ENCODE measurements around the gene DTWD1.
"Not testable (repeated sequence)": the region's sequence is repeated elsewhere in the genome, so short reads cannot be mapped to it uniquely, and the experiment has no call there.

DTWD1 gene

GRCh38 chr15:49645941-49646340, 25.1 kb downstream of the DTWD1 start:
- no peak for DNase-seq (ENCODE audit: low read depth in 2 of 2)

- DNase-seq (ENCODE audit: low read depth in 2 of 2), result no peak
Measured at GRCh38 chr15:49646891-49647290, 26.0 kb downstream of the DTWD1 start.

DNA sequence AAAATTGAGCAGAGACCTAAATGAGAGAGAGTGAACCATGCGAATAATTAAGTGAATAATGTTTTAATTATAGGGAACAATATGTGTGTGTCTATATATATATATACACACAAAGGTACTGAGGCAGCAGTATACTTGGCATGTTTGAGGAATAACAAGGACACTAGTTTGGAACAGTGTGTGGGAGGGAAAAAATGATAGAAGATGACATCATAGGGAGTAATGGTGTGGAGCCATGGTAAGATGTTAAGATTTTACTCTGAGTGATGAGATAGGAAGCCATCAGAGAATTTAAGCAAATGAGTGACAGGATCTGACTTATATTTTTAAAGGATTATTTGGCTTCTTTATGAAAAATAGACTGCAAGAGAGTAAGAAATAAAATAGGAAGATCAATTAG, 29.1 kb downstream of the DTWD1 start:
- DNase-seq (ENCODE audit: low read depth in 2 of 2), result no peak

DNA sequence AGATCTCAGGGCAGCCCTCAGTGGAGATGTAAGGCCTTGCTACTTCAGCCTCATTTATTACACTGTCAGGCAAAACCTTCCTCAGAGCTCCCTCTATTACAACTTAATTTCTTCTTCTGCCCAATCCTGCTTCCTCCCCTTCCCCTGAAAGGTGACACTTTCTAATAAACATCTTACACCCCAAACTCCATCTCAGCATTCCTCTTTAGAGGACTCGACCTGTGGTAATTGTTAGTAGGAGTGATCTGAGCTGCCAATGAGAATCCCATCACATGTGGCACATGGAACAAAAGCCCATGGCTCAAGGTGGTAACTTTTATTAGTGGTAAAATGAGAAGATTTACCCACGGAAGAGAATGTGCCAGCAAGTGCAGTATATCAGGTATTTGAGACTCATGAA, 29.8 kb downstream of the DTWD1 start:
- DNase-seq (ENCODE audit: low read depth in 2 of 2), result no peak

DNA sequence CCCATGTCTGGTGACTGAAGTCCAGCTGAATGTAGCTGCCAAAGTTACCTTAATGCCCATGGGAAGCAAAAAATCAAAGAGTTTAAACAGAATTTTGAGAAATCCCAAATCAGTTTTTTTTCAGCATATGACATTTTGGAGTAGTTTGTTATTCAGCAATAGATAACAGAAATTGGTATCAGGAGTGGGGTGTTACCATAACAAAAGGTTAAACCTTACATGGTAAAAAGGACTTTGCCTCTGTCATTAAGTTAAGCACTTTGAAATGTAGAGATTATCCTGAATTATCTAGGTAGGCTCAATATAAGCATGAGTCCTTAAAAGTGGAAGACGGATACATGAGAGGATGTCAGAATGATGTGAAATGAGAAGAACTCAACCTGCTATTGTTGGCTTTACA, 32.1 kb downstream of the DTWD1 start:
- no peak for DNase-seq (ENCODE audit: low read depth in 2 of 2)

DNA sequence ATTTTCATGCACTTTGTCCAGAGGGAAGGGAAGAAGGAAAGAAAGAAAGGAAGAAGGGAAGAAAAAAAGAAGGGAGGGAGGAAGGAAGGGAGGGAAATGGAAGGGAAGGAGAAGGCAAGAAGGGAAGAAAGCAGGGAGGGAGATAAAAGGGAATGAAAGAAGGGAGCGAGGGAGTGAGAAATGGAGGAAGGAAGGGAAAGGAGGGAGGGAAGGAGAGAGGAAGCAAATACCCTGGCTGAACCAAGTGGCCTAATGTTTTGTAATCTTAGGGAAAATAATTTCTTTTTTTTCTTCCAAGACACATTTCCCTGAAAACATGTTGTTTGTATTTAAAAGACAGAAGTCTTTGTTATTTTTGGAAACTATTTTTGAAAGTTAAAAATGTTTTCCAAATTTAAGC, 35.9 kb downstream of the DTWD1 start:
- no peak for DNase-seq (ENCODE audit: low read depth in 2 of 2)

- DNase-seq (ENCODE audit: low read depth in 2 of 2), result no peak
Measured at GRCh38 chr15:49664716-49665115, 43.9 kb downstream of the DTWD1 start.

DNA sequence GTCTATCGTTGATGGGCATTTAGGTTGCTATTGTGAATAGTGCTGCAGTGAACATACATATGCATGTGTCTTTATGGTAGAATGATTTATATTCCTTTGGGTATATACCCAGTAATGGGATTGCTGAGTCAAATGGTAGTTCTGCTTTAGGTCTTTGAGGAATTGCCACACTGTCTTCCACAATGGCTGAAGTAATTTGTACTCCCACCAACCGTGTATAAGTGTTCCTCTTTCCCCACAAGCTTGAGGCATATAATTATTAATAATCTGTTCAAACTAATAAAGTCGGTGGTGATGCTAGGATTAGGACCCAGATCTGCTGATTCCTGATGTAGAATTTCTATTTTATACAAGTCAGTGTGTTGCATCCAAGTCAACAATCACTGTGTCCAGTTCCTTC, 45.6 kb downstream of the DTWD1 start:
- not testable (repeated sequence) for DNase-seq (ENCODE audit: low read depth in 2 of 2)

DNA sequence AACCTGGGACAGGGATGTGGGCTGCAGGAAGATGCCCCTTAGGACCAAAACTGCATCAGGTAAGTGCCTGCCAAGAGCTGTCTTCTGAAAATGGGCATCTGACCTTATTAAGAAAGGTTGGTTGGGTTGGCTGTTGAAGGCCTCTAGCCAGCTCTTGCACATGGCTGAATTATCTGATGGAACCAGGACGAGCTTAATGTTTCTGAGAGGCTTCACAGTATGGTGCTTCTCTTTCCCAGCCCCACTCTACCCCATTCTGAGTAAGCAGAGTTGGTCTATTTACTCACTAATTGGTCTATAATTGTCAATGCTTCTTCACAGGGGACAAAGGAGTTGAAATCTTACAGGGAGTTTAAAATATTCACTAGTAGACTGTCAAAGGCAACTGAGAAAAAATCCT, 48.4 kb downstream of the DTWD1 start:
- DNase-seq (ENCODE audit: low read depth in 2 of 2), result no peak

GRCh38 chr15:49673861-49674260, 53.0 kb downstream of the DTWD1 start:
- no peak for DNase-seq (ENCODE audit: low read depth in 2 of 2)

- DNase-seq (ENCODE audit: low read depth in 2 of 2), result no peak
Measured at GRCh38 chr15:49674370-49674769, 53.5 kb downstream of the DTWD1 start.

GRCh38 chr15:49675041-49675440, 54.2 kb downstream of the DTWD1 start:
- DNase-seq (ENCODE audit: low read depth in 2 of 2), result no peak

GRCh38 chr15:49678655-49679054, 57.8 kb downstream of the DTWD1 start:
- DNase-seq (ENCODE audit: low read depth in 2 of 2), result no peak

- DNase-seq (ENCODE audit: low read depth in 2 of 2), result no peak
Measured at GRCh38 chr15:49686599-49686998, 65.8 kb downstream of the DTWD1 start.

DNA sequence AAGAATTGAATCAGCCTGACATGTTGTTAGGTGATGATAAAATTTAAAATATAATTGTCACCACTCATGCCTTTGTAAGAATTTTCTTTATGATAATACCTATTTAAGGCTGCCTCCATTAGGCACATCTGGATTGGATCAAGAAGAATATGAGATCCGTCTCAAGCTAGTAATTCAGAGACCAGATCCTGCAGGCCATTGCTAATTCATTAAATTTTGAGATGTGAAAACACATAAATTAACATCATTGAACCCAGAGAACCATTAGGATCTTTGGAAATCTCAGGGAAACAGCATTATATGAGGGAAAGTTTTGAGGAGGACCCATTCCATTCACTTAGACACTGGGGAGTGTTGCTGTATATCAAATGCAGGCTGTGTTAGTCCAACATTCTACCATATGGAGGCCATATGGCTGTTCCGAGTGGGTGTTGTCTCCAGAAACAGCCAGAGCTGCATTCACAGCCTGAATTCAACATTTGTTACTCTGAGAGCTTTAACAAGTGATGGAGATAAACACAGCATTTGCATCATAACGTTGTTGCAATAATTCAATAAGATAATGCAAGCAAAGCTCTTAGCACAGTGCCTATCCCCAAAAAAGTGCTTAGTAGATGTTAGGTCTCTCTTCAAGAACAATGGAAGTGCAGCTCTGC, 67.4 kb downstream of the DTWD1 start:
- DNase-seq (ENCODE audit: low read depth in 2 of 2), result no peak

GRCh38 chr15:49692514-49693090, 71.8 kb downstream of the DTWD1 start:
- DNase-seq (ENCODE audit: low read depth in 2 of 2), result no peak

DNA sequence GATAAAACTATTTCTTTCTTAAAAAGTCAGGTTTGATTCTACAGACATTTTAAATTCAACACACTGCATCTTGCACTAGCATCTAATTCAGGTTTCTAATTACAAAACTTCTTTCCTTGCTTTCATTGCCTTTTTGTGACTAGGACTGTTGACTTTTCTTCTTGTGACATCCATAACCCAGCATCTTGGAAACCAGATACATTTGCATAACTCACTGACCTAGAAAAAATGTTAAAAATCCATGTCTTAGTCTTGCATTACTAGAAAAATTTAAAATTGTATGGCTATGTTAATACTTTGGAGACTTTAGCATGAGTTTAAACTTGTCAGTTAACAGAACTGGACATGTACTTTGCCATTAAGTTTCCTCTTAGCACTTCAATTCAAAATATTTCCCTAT, 72.7 kb downstream of the DTWD1 start:
- DNase-seq (ENCODE audit: low read depth in 2 of 2), result no peak

DNA sequence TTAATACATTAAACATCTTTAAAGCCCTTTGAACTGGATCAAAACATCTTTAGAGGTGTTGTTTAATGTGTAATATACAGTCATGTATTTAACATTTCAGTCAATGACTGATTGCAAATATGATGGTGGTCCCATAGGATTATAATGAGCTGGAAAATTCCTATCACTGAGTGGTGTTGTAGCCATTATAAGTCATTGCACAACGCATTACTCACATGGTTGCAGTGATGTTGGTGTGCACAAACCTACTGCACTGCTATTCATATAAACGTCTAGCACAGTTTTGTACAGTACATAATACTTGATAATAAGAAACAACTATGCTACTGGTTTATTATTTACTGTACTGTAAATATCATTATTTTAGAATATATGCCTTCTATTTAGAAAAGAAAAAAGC, 75.6 kb downstream of the DTWD1 start:
- DNase-seq (ENCODE audit: low read depth in 2 of 2), result no peak

- no peak for DNase-seq (ENCODE audit: low read depth in 2 of 2)
Measured at GRCh38 chr15:49697121-49697520, 76.3 kb downstream of the DTWD1 start.

GRCh38 chr15:49702982-49703381, 82.1 kb downstream of the DTWD1 start:
- not testable (repeated sequence) for DNase-seq (ENCODE audit: low read depth in 2 of 2)

All from stimulated activated CD8-positive, alpha-beta memory T cell treated with anti-CD3 and anti-CD28 coated beads, Interleukin-2, amount 100 ng/mL, for 48 hours (primary cell).